Activated T-cell treated with anti-CD3 and anti-CD28 coated beads, Interleukin-2, amount 50 U/mL, for 4 hours (primary cell): ENCODE results near the gene ZNF221. TPM values are rescaled to one million over a fixed set of nuclear protein-coding genes. Genes with fewer than 3 reads are reported as not detected.
"Not testable (repeated sequence)": the region's sequence is repeated elsewhere in the genome, so short reads cannot be mapped to it uniquely, and the experiment has no call there.

ENCODE experiments used
- ATAC-seq, 2 donors: fragments of 200-7000 bp; cut with Tn5 transposase; one replicate each; pipeline ENCODE4 v1.10.0; 2021
- DNase-seq: peaks from one replicate; pipeline ENCODE4 v3.0.0-alpha.2; 2020
- H3K27me3 Mint-ChIP-seq: one replicate; pipeline ENCODE4 v1.8.0; 2021; ENCODE audit warnings: low read depth, mixed read lengths
- H3K36me3 Mint-ChIP-seq: one replicate; pipeline ENCODE4 v1.8.0; 2022; ENCODE audit warnings: mixed read lengths; ENCODE audit not compliant: insufficient read depth
- H3K4me1 Mint-ChIP-seq: one replicate; pipeline ENCODE4 v1.8.0; 2021; ENCODE audit warnings: low read depth, mixed read lengths
- H3K4me3 Mint-ChIP-seq: one replicate; pipeline ENCODE4 v1.8.0; 2021; ENCODE audit warnings: mild to moderate bottlenecking, moderate library complexity, mixed read lengths
- H3K9me3 Mint-ChIP-seq: one replicate; pipeline ENCODE4 v1.8.0; 2021; ENCODE audit warnings: mixed read lengths
- total RNA-seq, 3 donors: library from RNA; stranded (reverse); gene quantifications; one replicate each; pipeline ENCODE4 v1.2.1, GENCODE V29; 2021

ZNF221 gene
- total RNA-seq, 3 donors from 2014 or later, result 0.28 to 0.95 (median 0.63) TPM

DNA sequence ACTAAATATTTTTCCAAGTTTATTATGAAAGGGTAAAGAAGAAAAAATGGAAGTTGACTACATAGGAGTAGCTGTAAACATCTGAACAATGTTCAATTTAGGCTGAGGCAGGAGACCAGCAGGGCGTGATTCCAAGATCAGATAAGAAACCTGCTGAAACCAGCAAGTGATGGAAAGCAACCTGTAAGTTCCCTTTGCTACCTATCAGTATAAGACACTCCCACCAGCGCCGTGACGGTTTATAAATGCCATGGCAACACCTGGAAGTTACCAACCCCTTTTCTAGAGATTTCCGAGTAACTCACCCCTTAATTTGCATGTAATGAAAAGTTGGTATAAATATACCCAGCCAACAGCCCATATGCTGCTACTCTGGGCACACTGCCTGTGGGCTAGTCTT, 14.8 kb upstream of the ZNF221 start:
- peak overlapping the region; percentile 93 for H3K4me3 Mint-ChIP-seq
- H3K4me1 Mint-ChIP-seq, result peaks cover 19% of the 10 kb centered on the region
- DNase-seq (no peak), ATAC-seq (no peak)
- peaks cover 16% of the 10 kb centered on the region for H3K36me3 Mint-ChIP-seq
- H3K9me3 Mint-ChIP-seq, result peaks cover 8% of the 10 kb centered on the region
- H3K27me3 Mint-ChIP-seq, result no peaks in the 10 kb centered on the region

DNA sequence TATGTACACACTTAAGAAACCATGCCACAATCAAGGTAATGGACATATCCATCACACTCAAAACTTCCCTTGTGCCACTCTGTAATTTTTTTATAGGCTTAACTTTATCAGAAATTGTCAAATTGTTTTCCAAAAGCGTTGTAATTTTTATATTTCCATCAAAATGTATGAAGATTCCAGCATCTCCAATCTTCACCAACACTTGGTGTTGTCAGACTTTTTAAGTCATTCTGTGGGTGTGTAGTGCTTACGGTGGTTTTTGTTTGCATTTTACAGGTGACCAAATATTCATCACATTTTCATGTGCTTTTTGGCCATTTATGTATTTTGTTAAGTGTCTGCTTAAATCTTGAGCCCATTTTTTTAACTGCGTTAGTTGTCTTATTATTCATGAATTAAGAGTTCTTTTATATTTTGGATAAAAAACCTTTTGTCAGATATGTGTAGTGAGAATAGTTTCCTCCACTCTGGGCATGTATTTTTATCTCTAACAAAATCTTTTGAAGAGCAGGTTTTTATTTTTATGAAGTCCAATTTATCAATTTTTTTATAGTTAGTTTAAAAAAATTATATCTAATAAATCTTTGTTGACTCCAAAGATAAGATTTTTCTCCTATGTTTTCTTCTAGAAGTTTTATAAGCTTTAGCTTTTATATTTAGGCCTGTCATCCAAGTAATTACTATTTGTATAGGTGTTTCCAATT, 11.3 kb upstream of the ZNF221 start:
- H3K36me3 Mint-ChIP-seq, result no peaks in the 10 kb centered on the region
- no peak for ATAC-seq
- peaks cover 8% of the 10 kb centered on the region for H3K27me3 Mint-ChIP-seq
- DNase-seq, result no peak
- H3K4me3 Mint-ChIP-seq, result no peak overlapping the region
- H3K4me1 Mint-ChIP-seq, result peaks cover 5% of the 10 kb centered on the region
- peaks cover 19% of the 10 kb centered on the region for H3K9me3 Mint-ChIP-seq

DNA sequence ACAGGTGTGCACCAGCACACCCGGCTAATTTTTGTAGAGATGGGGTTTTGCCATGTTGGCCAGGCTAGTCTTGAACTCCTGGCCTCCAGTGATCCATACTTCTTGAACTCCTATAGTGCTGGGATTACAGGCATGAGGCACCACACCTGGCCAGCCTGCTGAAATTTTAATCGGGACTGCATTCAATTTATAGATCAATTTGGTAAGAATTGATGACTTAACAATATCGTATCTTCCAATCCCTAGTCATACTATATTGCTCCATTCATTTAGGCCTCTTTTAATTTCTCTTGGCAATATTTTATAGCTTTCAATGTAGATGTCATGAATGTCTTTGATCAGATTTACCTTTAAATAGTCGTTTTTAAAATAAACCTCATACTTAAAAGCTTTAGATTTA, 10.3 kb upstream of the ZNF221 start:
- DNase-seq (no peak), ATAC-seq (no peak)
- H3K4me3 Mint-ChIP-seq, result no peak overlapping the region
- peaks cover 19% of the 10 kb centered on the region for H3K9me3 Mint-ChIP-seq
- H3K36me3 Mint-ChIP-seq, result no peaks in the 10 kb centered on the region
- H3K27me3 Mint-ChIP-seq, result peaks cover 10% of the 10 kb centered on the region
- H3K4me1 Mint-ChIP-seq, result no peaks in the 10 kb centered on the region

DNA sequence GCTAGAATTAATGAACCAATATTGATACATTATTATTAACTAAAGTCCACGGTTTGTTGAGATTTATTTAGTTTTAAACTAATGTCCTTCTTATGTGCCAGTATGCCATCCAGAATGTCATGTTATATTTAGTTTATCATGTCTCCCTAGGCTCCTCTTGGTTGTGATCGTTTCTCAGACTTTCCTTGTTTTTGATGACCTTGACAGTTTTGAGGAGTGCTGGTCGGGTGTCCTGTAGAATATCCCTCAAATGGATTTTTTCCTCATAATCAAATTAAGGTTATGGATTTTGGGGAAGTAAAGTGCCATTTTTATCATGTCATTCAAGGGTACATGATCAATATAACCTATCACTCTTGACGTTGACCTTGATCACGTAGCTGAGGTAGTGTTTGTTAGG, 9.8 kb upstream of the ZNF221 start:
- H3K4me3 Mint-ChIP-seq, result no peak overlapping the region

DNA sequence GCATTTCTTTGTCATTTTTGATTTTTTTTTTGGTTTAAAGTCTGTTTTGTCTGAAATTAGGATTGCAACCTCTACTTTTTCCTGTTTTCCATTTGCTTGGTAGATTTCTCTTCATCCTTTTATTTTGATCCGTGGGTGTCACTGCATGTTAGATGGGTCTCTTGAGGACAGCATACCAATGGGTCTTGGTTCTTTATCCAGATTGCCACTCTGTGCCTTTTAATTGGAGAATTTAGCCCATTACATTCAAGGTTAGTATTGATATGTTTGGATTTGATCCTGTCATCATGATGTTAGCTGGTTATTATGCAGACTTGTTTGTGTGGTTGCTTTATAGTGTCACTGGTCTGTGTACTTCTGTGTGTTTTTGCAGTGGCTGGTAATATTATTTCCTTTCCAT, 3.6 kb upstream of the ZNF221 start:
- not testable (repeated sequence) for H3K4me1 Mint-ChIP-seq, ATAC-seq, H3K36me3 Mint-ChIP-seq, DNase-seq, H3K4me3 Mint-ChIP-seq
- peaks cover 43% of the 10 kb centered on the region for H3K9me3 Mint-ChIP-seq
- peaks cover 23% of the 10 kb centered on the region for H3K27me3 Mint-ChIP-seq

More for the DNA sequence above, 9.8 kb upstream of the ZNF221 start:
- Mint-ChIP-seq H3K9me3 (peaks cover 19% of the 10 kb centered on the region), H3K36me3 (no peaks in the 10 kb centered on the region), H3K27me3 (peaks cover 12% of the 10 kb centered on the region), H3K4me1 (no peaks in the 10 kb centered on the region)
- no peak for DNase-seq
- ATAC-seq, result no peak

DNA sequence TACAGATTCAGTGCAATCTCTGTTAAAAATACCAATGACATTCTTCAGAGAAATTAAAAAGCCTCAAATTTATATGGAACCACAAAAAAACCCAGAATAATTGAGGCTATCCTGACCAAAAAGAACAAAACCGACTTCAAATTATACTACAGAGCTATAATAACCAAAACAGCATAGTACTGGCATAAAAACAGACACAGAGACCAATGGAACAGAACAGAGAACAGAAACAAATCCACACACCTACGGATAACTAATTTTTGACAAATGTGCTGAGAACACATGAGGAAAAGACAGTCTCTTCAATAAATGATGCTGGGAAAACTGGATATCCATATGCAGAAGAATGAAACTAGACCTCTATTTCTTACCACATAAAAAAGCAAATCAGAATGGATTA, 1.2 kb upstream of the ZNF221 start:
- H3K36me3 Mint-ChIP-seq, H3K4me1 Mint-ChIP-seq, ATAC-seq, DNase-seq: not testable (repeated sequence)
- H3K27me3 Mint-ChIP-seq, result peaks cover 21% of the 10 kb centered on the region
- H3K9me3 Mint-ChIP-seq, result peaks cover 45% of the 10 kb centered on the region
- peak overlapping the region; percentile 22 for H3K4me3 Mint-ChIP-seq

DNA sequence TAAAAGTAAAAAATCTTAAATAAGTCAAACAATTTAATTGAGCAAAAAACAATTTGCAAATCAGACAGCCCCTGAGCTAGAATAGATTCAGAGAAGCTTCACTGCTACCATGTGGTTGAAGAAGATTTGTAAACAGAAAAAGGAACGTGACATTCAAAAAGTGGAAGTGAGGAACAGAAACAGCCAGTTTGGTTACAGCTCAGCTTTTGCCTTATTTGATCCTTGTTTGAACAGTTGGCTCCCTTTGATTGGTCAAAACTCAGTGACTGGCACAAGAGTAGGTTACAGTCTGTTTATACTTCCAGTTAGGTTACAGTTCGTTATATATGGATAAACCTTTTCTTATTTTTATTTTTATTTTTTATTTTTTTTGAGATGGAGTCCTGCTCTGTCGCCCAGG, 5.8 kb downstream of the ZNF221 start:
- Mint-ChIP-seq H3K36me3 (peaks cover 10% of the 10 kb centered on the region), H3K9me3 (peaks cover 23% of the 10 kb centered on the region), H3K4me3 (no peak overlapping the region), H3K27me3 (peaks cover 4% of the 10 kb centered on the region), H3K4me1 (peaks cover 3% of the 10 kb centered on the region)
- no peak for ATAC-seq
- DNase-seq, result no peak

DNA sequence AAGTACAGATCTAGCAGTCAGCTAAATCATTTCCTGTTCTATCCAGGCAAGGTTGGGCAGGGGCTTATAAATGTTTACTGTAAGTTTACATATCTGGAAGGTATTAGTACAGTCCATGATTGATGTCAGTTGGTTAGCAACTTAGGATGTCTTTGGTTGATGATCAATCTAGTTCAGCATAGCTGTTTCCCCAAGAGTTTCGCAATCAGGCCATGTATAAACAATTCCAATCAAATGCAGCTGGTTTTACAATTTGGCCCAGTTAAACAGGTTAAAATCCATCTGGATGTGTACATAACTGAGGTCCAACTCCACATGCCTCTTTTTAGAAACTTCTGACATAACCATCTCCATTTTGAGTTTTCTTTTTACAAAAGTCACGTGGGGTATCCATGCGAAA, 6.9 kb downstream of the ZNF221 start:
- Mint-ChIP-seq H3K4me3 (no peak overlapping the region), H3K4me1 (no peaks in the 10 kb centered on the region), H3K9me3 (peaks cover 23% of the 10 kb centered on the region), H3K36me3 (peaks cover 16% of the 10 kb centered on the region), H3K27me3 (no peaks in the 10 kb centered on the region)
- ATAC-seq (no peak), DNase-seq (no peak)

DNA sequence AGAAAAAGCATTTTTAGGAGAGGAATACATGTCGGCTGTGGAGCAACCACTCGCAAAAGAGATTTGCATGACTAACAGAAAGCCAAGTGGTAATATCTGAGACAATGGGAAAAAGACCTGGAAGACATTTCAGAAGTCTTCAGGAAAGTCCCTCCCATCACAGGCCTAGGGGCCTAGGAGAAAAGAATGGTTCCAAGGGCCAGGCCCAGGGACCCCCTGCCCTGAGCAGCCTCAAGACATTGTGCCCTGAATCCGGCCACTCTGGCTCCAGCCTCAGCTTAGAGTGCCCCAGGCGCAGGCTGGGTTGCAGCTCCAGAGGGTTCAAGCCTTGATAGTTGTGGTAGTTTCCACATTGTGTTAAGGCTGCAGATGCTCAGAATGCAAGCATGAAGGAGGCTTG, 9.4 kb downstream of the ZNF221 start:
- DNase-seq (no peak), ATAC-seq (no peak)
- H3K36me3 Mint-ChIP-seq, result peaks cover 24% of the 10 kb centered on the region
- H3K4me3 Mint-ChIP-seq, result no peak overlapping the region
- no peaks in the 10 kb centered on the region for H3K4me1 Mint-ChIP-seq
- no peaks in the 10 kb centered on the region for H3K27me3 Mint-ChIP-seq
- peaks cover 36% of the 10 kb centered on the region for H3K9me3 Mint-ChIP-seq

DNA sequence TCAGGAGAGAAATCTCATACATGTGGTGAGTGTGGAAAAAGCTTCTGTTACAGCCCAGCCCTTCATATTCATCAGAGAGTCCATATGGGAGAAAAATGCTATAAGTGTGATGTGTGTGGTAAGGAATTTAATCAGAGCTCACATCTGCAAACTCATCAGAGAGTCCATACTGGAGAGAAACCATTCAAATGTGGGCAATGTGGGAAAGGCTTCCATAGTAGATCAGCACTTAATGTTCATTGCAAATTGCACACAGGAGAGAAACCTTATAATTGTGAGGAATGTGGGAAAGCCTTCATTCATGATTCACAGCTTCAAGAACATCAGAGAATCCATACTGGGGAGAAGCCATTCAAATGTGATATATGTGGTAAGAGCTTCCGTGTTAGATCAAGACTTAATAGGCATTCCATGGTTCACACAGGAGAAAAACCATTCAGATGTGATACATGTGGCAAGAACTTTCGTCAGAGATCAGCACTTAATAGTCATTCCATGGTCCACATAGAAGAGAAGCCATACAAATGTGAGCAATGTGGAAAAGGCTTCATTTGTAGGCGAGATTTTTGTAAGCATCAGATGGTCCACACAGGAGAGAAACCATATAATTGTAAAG, 15.2 kb downstream of the ZNF221 start:
- no peak for ATAC-seq
- Mint-ChIP-seq H3K9me3 (peaks cover 60% of the 10 kb centered on the region), H3K4me3 (no peak overlapping the region), H3K27me3 (no peaks in the 10 kb centered on the region), H3K36me3 (peaks cover 43% of the 10 kb centered on the region), H3K4me1 (no peaks in the 10 kb centered on the region)
- DNase-seq, result no peak

DNA sequence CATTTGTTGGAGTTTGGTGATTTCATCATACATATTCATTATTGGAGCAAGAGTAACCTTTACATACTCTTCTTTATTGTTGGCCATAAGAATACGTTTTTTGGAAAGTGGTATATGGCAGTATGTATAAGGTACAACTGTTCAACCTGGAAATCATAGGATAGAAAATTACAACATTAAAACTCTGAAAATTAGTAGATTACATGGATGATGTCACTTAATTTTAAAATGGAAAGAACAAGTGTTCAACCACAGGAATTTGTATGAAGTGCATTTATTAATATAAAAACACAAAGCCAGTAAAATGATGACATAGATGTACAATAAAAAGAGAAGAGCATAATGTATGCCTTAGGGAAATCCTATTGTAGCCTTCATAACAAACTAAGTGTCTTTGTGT, 25.7 kb downstream of the ZNF221 start:
- DNase-seq, result no peak
- H3K27me3 Mint-ChIP-seq, result peaks cover 2% of the 10 kb centered on the region

DNA sequence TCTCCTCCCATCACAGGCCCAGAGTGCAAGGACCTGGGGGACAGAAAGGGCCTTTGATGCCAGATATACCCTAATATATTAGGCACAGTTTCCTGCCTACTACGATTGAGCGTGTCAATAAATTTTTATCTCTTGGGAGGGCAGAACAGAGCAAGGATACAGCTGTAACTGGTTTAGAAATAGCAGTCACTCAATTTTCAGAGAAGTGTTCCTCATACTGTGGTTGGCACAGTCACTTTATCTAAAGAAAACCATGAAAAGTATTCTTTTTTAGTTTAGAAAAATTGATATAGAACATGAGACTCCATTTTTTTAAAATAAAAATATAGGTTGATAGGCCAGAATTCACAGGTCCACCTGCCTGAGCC, 32.5 kb downstream of the ZNF221 start:
- no peak for DNase-seq
- Mint-ChIP-seq H3K9me3 (peaks cover 5% of the 10 kb centered on the region), H3K4me1 (peaks cover 13% of the 10 kb centered on the region), H3K4me3 (peak overlapping the region; percentile 74), H3K27me3 (no peaks in the 10 kb centered on the region), H3K36me3 (peaks cover 14% of the 10 kb centered on the region)
- ATAC-seq, result no peak

More for the DNA sequence above, 25.7 kb downstream of the ZNF221 start:
- H3K4me1 Mint-ChIP-seq, result no peaks in the 10 kb centered on the region
- no peak overlapping the region for H3K4me3 Mint-ChIP-seq
- ATAC-seq, result no peak
- peaks cover 5% of the 10 kb centered on the region for H3K36me3 Mint-ChIP-seq
- peaks cover 42% of the 10 kb centered on the region for H3K9me3 Mint-ChIP-seq

DNA sequence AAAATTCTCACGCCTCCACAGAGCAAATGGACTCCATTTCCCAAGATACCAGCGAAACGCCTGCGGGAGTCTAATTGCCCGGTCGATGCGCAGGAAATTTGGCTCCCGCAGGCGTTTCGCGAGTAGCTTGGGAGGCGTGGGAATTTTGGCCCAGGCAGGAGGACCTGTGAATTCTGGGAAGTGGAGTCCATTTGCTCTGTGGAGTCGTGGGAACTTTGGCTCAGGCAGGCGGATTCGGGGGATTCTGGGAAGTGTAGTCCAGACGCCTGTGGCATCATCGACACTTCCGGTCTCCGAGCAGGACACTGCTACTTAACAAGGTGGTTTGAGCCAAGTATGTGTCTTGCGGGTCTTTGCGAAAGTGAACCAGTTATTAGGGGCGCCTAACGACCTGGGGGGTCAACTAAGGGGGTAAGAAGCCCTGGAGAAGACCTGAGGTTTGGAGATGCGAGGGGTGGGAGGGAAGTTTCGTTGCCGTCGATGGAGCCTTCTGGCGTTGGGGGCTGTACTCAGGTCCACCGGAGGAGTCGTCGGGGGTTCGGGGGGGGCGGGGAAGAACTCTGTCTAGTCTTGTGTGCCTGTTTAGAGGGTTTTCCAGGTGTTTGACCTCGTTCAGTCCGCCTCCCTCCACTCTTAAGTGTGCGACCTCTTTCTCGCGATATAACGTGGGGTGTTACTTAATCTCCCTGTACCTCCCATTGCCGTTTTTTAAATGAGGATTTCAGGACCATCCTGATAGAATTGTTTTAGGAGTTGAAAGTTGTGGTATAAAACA, 33.1 kb downstream of the ZNF221 start, which contains the start of gene ZNF155:
TSS of gene ZNF155 (plus strand) at position 277 of the 775 bp plus-strand sequence. CDS start 4,356 bp downstream, outside the sequence.
- ATAC-seq (peak; percentile 98), DNase-seq (peak; percentile 56)
- H3K4me3 Mint-ChIP-seq, result peak within 1 kb of the TSS; percentile 97
- peaks cover 20% of the 10 kb centered on the region for H3K36me3 Mint-ChIP-seq
- H3K4me1 Mint-ChIP-seq, result peaks cover 13% of the 10 kb centered on the region
- no peaks in the 10 kb centered on the region for H3K27me3 Mint-ChIP-seq
- peaks cover 6% of the 10 kb centered on the region for H3K9me3 Mint-ChIP-seq

DNA sequence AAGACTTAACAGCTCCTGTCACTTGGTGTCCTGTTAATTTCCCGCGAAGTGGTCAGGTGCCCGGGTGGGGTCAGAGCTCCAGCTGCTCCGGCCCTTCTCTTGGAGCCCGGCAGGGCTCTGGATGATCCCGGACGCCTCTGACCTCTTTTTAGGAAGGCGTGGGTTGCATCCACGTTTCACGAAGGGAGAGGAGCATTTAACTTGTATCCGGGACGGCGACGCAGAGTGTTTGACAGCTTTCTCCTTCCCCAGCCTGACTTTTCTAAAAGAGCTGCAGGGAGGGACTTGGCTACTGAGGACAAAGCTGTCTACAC, 33.6 kb downstream of the ZNF221 start:
- H3K4me1 Mint-ChIP-seq, result peaks cover 13% of the 10 kb centered on the region
- ATAC-seq (peak in 1 of 2 donors; percentile 11), DNase-seq (no peak)
- H3K4me3 Mint-ChIP-seq, result peak overlapping the region; percentile 97
- peaks cover 8% of the 10 kb centered on the region for H3K9me3 Mint-ChIP-seq
- H3K27me3 Mint-ChIP-seq, result no peaks in the 10 kb centered on the region
- peaks cover 25% of the 10 kb centered on the region for H3K36me3 Mint-ChIP-seq
